ENCODE data around the gene SLC16A3. TPM values are rescaled to one million over a fixed set of nuclear protein-coding genes. Genes with fewer than 3 reads are reported as not detected.

SLC16A3 gene
- total and polyA plus RNA-seq, 4 donors, result 1.1 to 10.5 (median 8.8) TPM

DNA sequence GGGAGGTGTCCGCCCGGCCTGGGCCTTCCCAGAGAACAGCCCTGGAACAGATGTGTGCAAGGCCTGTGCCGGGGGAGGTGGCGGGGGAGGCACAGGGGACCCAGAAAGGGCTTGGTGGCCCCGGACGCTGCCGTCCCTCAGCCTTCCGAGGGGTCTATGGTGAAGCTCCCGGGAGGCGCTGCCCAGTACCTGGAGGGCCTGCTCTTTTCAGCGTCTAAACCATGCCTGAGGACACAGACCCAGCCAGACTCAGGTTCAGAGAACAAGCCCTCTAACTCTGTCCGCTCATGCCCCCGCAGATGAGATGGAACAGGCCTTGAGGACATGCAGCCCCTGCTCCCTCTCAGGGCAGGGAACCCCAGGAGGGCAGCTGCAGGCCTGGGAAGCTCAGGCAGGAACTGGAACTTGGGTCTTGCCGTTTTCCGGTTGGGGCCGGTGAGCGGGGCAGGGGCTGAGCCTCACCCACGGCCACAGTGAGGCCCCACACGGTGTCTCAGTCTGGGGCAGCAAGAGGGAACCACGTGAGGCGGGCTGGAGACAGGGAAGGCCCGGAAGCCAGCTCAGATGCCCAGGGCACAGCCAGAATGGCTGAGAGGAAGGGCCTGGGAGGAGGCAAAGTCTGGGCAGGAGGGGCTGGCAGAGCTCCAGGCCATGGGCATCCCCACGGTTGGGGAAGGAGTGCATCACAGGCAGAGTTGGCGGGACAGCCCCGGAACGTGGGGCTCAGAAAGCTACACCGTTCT, 12.5 kb downstream of the SLC16A3 start:
- Histone ChIP-seq H3K27me3 (ENCODE audit: control insufficient read depth in 4 of 4, insufficient read depth in 4 of 4, low read length in 3 of 4) (no peaks in the 10 kb centered on the region), H3K4me1 (ENCODE audit: control insufficient read depth in 4 of 4, insufficient read depth in 4 of 4, low read length in 3 of 4) (peaks cover 32 to 64% (median 49%) of the 10 kb centered on the region in 4 donors), H3K9ac (ENCODE audit: low read depth in 1 of 2, low read length in 2 of 2) (no peak overlapping the region), H3K9me3 (ENCODE audit: control insufficient read depth in 4 of 4, low read length in 3 of 4) (no peaks in the 10 kb centered on the region), H3K36me3 (ENCODE audit: control insufficient read depth in 4 of 4, insufficient read depth in 3 of 4, low read depth in 1 of 4, low read length in 3 of 4) (peaks cover 11 to 27% (median 25%) of the 10 kb centered on the region in 4 donors), H3K27ac (ENCODE audit: low read depth in 1 of 2, low read length in 2 of 2) (peak overlapping the region; percentile 88), H3K4me3 (ENCODE audit: low read depth in 1 of 3, low read length in 3 of 3) (no peak overlapping the region)
- DNase-seq (ENCODE audit: low spot score), result no peak
- 45% methylated on average over 27 of the region's 27 CpGs for WGBS
- no peak for TF ChIP-seq NR2F2 (IDR thresholded peaks at IDR 0.05)
- TF ChIP-seq YY1 (IDR thresholded peaks at IDR 0.05), result no peak
- TF ChIP-seq FOXA1 (IDR thresholded peaks at IDR 0.05), result no peak
- TF ChIP-seq HNF4A (conservative IDR thresholded peaks at IDR 0.05), result peak; percentile 46 to 47
- TF ChIP-seq, protein P1, sequence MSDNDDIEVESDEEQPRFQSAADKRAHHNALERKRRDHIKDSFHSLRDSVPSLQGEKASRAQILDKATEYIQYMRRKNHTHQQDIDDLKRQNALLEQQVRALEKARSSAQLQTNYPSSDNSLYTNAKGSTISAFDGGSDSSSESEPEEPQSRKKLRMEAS (IDR thresholded peaks at IDR 0.05), result no peak
- TF ChIP-seq, protein P2, sequence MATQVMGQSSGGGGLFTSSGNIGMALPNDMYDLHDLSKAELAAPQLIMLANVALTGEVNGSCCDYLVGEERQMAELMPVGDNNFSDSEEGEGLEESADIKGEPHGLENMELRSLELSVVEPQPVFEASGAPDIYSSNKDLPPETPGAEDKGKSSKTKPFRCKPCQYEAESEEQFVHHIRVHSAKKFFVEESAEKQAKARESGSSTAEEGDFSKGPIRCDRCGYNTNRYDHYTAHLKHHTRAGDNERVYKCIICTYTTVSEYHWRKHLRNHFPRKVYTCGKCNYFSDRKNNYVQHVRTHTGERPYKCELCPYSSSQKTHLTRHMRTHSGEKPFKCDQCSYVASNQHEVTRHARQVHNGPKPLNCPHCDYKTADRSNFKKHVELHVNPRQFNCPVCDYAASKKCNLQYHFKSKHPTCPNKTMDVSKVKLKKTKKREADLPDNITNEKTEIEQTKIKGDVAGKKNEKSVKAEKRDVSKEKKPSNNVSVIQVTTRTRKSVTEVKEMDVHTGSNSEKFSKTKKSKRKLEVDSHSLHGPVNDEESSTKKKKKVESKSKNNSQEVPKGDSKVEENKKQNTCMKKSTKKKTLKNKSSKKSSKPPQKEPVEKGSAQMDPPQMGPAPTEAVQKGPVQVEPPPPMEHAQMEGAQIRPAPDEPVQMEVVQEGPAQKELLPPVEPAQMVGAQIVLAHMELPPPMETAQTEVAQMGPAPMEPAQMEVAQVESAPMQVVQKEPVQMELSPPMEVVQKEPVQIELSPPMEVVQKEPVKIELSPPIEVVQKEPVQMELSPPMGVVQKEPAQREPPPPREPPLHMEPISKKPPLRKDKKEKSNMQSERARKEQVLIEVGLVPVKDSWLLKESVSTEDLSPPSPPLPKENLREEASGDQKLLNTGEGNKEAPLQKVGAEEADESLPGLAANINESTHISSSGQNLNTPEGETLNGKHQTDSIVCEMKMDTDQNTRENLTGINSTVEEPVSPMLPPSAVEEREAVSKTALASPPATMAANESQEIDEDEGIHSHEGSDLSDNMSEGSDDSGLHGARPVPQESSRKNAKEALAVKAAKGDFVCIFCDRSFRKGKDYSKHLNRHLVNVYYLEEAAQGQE (IDR thresholded peaks at IDR 0.05), result no peak
- TF ChIP-seq TAF1 (conservative IDR thresholded peaks at IDR 0.05), result no peak
- peak; percentile 47 for TF ChIP-seq SP1 (IDR thresholded peaks at IDR 0.05)
- peak in 1 of 2 donors; percentile 51 for TF ChIP-seq RXRA (IDR thresholded peaks at IDR 0.05)
- TF ChIP-seq FOXA2 (IDR thresholded peaks at IDR 0.05), result no peak
- TF ChIP-seq GABPA (IDR thresholded peaks at IDR 0.05 in 1 of 2, conservative IDR thresholded peaks at IDR 0.05 in 1 of 2), result no peak
- TF ChIP-seq, protein P3, sequence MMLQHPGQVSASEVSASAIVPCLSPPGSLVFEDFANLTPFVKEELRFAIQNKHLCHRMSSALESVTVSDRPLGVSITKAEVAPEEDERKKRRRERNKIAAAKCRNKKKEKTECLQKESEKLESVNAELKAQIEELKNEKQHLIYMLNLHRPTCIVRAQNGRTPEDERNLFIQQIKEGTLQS (IDR thresholded peaks at IDR 0.05), result no peak
- no peak for TF ChIP-seq HNF4G (IDR thresholded peaks at IDR 0.05)
- TF ChIP-seq, protein P4, sequence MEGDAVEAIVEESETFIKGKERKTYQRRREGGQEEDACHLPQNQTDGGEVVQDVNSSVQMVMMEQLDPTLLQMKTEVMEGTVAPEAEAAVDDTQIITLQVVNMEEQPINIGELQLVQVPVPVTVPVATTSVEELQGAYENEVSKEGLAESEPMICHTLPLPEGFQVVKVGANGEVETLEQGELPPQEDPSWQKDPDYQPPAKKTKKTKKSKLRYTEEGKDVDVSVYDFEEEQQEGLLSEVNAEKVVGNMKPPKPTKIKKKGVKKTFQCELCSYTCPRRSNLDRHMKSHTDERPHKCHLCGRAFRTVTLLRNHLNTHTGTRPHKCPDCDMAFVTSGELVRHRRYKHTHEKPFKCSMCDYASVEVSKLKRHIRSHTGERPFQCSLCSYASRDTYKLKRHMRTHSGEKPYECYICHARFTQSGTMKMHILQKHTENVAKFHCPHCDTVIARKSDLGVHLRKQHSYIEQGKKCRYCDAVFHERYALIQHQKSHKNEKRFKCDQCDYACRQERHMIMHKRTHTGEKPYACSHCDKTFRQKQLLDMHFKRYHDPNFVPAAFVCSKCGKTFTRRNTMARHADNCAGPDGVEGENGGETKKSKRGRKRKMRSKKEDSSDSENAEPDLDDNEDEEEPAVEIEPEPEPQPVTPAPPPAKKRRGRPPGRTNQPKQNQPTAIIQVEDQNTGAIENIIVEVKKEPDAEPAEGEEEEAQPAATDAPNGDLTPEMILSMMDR (IDR thresholded peaks at IDR 0.05; ENCODE audit: low read depth, low read length, missing input control), result no peak
- TF ChIP-seq, protein P5, sequence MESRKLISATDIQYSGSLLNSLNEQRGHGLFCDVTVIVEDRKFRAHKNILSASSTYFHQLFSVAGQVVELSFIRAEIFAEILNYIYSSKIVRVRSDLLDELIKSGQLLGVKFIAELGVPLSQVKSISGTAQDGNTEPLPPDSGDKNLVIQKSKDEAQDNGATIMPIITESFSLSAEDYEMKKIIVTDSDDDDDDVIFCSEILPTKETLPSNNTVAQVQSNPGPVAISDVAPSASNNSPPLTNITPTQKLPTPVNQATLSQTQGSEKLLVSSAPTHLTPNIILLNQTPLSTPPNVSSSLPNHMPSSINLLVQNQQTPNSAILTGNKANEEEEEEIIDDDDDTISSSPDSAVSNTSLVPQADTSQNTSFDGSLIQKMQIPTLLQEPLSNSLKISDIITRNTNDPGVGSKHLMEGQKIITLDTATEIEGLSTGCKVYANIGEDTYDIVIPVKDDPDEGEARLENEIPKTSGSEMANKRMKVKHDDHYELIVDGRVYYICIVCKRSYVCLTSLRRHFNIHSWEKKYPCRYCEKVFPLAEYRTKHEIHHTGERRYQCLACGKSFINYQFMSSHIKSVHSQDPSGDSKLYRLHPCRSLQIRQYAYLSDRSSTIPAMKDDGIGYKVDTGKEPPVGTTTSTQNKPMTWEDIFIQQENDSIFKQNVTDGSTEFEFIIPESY (IDR thresholded peaks at IDR 0.05), result no peak
- no peak for TF ChIP-seq JUND (IDR thresholded peaks at IDR 0.05)
- no peak for TF ChIP-seq EGR1 (IDR thresholded peaks at IDR 0.05; ENCODE audit: low read depth in 2 of 2)
- peak in 1 of 2 donors; percentile 12 for TF ChIP-seq RAD21 (IDR thresholded peaks at IDR 0.05)
